ENCODE measurements around the gene CDK18. TPM values are rescaled to one million over a fixed set of nuclear protein-coding genes. Genes with fewer than 3 reads are reported as not detected.
A peak's percentile ranks its signal among the peaks of the same experiment; 100 is the strongest.

CDK18 gene
- total RNA-seq, 1 donor from 2014 or later = 23.9 TPM

GRCh38 chr1:205543351-205544301, 39.2 kb downstream of the CDK18 start:
- DNase-seq (ENCODE audit: low spot score, unreplicated experiment) = peak; percentile 47
- Mint-ChIP-seq H3K27me3 (peaks cover 47% of the 10 kb centered on the region), H3K4me3 (ENCODE audit: low read depth) (peak overlapping the region; percentile 69), H3K27ac (peak overlapping the region; percentile 91), H3K4me1 (ENCODE audit: low read depth) (peaks cover 5% of the 10 kb centered on the region), H3K9me3 (ENCODE audit: low read depth) (peaks cover 7% of the 10 kb centered on the region), H3K36me3 (ENCODE audit: insufficient read depth) (no peaks in the 10 kb centered on the region)
- TF ChIP-seq, protein P1, sequence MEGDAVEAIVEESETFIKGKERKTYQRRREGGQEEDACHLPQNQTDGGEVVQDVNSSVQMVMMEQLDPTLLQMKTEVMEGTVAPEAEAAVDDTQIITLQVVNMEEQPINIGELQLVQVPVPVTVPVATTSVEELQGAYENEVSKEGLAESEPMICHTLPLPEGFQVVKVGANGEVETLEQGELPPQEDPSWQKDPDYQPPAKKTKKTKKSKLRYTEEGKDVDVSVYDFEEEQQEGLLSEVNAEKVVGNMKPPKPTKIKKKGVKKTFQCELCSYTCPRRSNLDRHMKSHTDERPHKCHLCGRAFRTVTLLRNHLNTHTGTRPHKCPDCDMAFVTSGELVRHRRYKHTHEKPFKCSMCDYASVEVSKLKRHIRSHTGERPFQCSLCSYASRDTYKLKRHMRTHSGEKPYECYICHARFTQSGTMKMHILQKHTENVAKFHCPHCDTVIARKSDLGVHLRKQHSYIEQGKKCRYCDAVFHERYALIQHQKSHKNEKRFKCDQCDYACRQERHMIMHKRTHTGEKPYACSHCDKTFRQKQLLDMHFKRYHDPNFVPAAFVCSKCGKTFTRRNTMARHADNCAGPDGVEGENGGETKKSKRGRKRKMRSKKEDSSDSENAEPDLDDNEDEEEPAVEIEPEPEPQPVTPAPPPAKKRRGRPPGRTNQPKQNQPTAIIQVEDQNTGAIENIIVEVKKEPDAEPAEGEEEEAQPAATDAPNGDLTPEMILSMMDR (IDR thresholded peaks at IDR 0.05; ENCODE audit: unreplicated experiment) = no peak

DNA sequence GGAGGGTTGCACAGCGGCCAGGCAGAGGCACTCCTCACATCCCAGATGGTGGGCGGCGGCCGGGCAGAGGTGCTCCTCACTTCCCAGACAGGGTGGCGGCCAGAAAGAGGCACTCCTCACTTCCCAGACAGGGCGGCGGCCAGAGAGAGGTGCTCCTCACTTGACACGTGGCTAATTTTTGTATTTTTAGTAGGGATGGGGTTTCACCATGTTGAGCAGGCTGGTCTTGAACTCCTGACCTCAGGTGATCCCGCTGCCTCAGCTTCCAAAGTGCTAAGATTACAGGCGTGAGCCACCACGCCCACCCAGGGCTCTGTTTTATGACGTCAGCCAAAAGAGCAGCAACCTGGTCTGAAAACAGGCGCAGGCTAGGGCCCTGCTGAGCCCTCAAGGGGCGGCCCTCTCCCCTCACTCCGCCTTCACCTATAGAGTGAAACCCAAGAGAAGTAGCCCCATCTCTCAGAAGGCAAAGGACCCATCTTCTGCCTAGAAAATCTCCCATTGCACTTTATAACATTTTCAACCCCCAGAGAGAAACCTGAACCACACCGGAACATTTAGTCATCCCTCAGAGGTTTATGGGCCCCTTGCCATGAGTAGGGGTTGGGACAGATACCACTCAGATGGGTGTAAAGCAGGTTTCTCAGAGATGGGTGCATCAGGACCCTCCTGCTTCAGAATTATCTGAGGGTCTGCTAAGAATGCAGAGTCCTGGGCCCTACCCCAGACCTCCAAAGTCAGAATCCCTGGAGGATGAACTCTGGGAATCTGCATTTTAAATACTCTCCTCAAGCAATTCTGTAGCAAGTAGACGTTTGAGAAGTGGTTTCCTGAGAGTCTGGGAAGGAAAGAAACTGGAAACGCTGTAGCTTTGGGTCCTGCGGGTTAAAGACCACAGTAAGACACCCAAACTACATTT, 40.8 kb downstream of the CDK18 start:
- H3K27me3 Mint-ChIP-seq = peaks cover 48% of the 10 kb centered on the region
- H3K9me3 Mint-ChIP-seq (ENCODE audit: low read depth) = peaks cover 7% of the 10 kb centered on the region
- DNase-seq (ENCODE audit: low spot score, unreplicated experiment) = no peak
- no peaks in the 10 kb centered on the region for H3K36me3 Mint-ChIP-seq (ENCODE audit: insufficient read depth)
- peaks cover 5% of the 10 kb centered on the region for H3K4me1 Mint-ChIP-seq (ENCODE audit: low read depth)
- H3K27ac Mint-ChIP-seq = no peak overlapping the region
- H3K4me3 Mint-ChIP-seq (ENCODE audit: low read depth) = no peak overlapping the region
- TF ChIP-seq, protein P1 (IDR thresholded peaks at IDR 0.05; ENCODE audit: unreplicated experiment) = no peak

DNA sequence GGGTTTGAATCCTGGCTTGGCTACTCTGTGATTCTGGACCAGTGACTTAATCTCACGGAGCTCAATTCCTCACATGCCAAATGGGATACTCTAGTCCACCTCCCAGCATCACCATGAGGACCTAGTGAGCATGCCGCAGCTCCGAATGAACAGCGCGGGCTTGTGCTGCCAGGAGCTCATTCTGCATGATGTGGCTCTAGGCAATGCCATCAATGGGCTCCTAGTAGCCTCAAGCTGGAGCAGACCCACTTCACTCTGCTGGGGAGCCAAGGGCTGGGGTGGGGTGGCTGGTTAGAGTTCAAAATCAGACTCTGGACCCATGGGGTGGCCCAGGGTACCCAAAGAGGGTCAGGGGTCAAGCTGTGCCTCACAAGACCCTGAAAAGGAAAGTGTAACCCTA, 41.5 kb downstream of the CDK18 start:
- H3K4me1 Mint-ChIP-seq (ENCODE audit: low read depth) = peaks cover 5% of the 10 kb centered on the region
- H3K27ac Mint-ChIP-seq = no peak overlapping the region
- peaks cover 49% of the 10 kb centered on the region for H3K27me3 Mint-ChIP-seq
- no peak for DNase-seq (ENCODE audit: low spot score, unreplicated experiment)
- H3K9me3 Mint-ChIP-seq (ENCODE audit: low read depth) = peaks cover 7% of the 10 kb centered on the region
- TF ChIP-seq, protein P1 (IDR thresholded peaks at IDR 0.05; ENCODE audit: unreplicated experiment) = no peak
- H3K4me3 Mint-ChIP-seq (ENCODE audit: low read depth) = no peak overlapping the region
- no peaks in the 10 kb centered on the region for H3K36me3 Mint-ChIP-seq (ENCODE audit: insufficient read depth)

DNA sequence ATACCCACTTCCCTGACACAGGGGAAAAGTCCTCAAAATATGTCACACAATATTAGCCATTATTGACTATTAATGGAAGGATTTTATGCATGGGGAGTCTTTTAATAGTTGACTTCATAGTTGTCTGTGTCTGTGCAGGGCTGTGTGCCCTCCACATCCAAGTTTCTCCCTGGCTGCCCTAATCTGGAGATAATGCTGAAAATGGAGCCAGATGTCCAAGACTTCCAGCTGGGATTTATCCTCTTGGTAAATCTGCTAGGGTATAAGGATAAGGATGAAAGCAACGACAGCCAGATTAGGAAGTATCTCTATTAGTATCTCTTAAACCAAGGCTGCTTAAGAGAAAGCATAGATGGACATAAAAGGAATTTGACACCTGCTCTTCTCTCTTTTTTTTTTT, 42.1 kb downstream of the CDK18 start:
- Mint-ChIP-seq H3K36me3 (ENCODE audit: insufficient read depth) (no peaks in the 10 kb centered on the region), H3K9me3 (ENCODE audit: low read depth) (peaks cover 5% of the 10 kb centered on the region), H3K4me1 (ENCODE audit: low read depth) (peaks cover 5% of the 10 kb centered on the region), H3K4me3 (ENCODE audit: low read depth) (no peak overlapping the region), H3K27me3 (peaks cover 44% of the 10 kb centered on the region), H3K27ac (no peak overlapping the region)
- no peak for DNase-seq (ENCODE audit: low spot score, unreplicated experiment)
- TF ChIP-seq, protein P1 (IDR thresholded peaks at IDR 0.05; ENCODE audit: unreplicated experiment) = no peak

All from progenitor cell of endocrine pancreas (in vitro differentiated cells).